Gastroesophageal sphincter (tissue), 4 donors: ENCODE data around the gene SNX1. TPM values are rescaled to one million over a fixed set of nuclear protein-coding genes. Genes with fewer than 3 reads are reported as not detected.

Experiments used
- ATAC-seq: fragments of 150-250 bp; one replicate; pipeline ENCODE4 v1.9.1; 2016; ENCODE audit warnings: mild to moderate bottlenecking, moderate library complexity
- H3K27ac ChIP-seq, 4 donors: fragments of 200-600 bp; sonication (generic) in 3 of 4; 1 replicate in 3 of 4; 2 replicates in 1 of 4; pipeline ENCODE4 v1.5.1; 2016 to 2019
- H3K27me3 ChIP-seq: fragments of 200-600 bp; sonication (generic); one replicate; pipeline ENCODE4 v1.5.1; 2019
- H3K36me3 ChIP-seq, 2 donors: fragments of 200-600 bp; sonication (generic); one replicate each; pipeline ENCODE4 v1.5.1; 2019; ENCODE audit warnings: control low read depth in 1 of 2
- H3K4me1 ChIP-seq, 3 donors: fragments of 200-600 bp; sonication (generic); 1 replicate in 2 of 3; 2 replicates in 1 of 3; pipeline ENCODE4 v1.5.1; 2016 to 2019; ENCODE audit warnings: control low read depth in 2 of 3
- H3K4me3 ChIP-seq, 2 donors: fragments of 200-600 bp; sonication (generic); one replicate each; pipeline ENCODE4 v1.5.1; 2019; ENCODE audit warnings: mild to moderate bottlenecking in 1 of 2, moderate library complexity in 1 of 2
- H3K9me3 ChIP-seq, 3 donors: fragments of 200-600 bp; sonication (generic); one replicate each; pipeline ENCODE4 v1.5.1; 2017 to 2019; ENCODE audit warnings: control low read depth in 2 of 3
- EP300 ChIP-seq: sonication (generic); formaldehyde crosslinking; IDR thresholded peaks from one replicate; pipeline ENCODE4 v1.6.1; 2017; ENCODE audit warnings: antibody characterized with exemption, mild to moderate bottlenecking
- POLR2A ChIP-seq, 2 donors: fragments of 450-650 bp; IDR thresholded peaks; one replicate each; pipeline ENCODE4 v1.6.1; 2017; ENCODE audit warnings: antibody characterized with exemption in 2 of 2, mild to moderate bottlenecking in 2 of 2, moderate library complexity in 1 of 2
- POLR2AphosphoS5 ChIP-seq: sonication (generic); formaldehyde crosslinking; IDR thresholded peaks from one replicate; pipeline ENCODE4 v1.6.1; 2017; ENCODE audit warnings: antibody characterized with exemption
- WGBS, 2 donors: methylation state at CpG; one replicate each; pipeline ENCODE4 v1.1.5; 2018; ENCODE audit warnings: low coverage in 1 of 2; 5-methylcytosine and 5-hydroxymethylcytosine counted together
- total RNA-seq, 4 donors: library from RNA; depleted of rRNA; stranded (reverse); fragments of >200 nt; gene quantifications; one replicate each; pipeline ENCODE4 v1.1.0, GENCODE V29; 2016
- TF ChIP-seq, protein P1 (sequence below), 4 experiments: fragments of 200-600 bp in 2 of 4; fragments of 450-650 bp in 2 of 4; sonication (generic) in 1 of 4; IDR thresholded peaks; one replicate each; pipeline ENCODE4 v1.5.1; 2017 to 2019; ENCODE audit warnings: antibody characterized with exemption in 4 of 4, mild to moderate bottlenecking in 2 of 4, moderate library complexity in 2 of 4

SNX1 gene
- total RNA-seq, 4 donors from 2014 or later: 67.9 to 103 (median 87.8) TPM

DNA sequence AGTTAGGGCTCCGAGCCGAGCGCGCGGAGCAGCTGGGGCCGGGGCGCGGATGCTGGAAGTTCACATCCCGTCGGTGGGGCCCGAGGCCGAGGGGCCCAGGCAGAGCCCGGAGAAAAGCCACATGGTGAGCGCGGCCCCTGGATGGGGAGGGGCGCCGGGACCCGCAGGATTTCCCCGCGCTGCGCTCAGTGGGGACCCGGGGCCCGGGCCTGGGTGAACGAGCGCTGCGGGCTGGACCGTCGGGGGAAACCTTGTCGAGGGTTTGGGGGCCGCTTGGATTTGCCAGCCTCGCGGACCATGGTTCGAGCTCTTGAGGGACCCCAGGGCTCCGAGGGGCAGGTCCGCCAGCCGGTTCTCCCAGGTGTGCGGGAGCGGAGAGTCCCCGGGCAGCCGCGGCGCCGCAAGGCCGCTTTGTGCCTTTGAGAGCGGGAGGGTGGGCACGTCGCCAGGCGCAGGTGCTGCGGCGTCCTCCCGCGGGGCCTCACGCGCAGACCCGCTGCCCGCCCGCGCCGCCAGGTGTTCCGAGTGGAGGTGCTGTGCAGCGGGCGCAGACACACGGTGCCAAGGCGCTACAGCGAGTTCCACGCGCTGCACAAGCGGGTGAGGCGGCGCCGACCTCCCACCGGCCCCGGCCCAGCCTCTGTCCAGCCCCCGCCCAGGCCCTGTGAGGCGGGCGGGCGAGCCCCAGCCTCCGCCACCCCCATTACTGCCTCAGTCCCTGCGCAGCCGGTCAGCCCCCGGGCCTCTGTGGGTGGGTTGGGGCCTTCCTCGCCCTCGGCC, 56.1 kb downstream of the SNX1 start, which contains the start of gene SNX22:
TSS of gene SNX22 (plus strand) at position 5 of the 780 bp plus-strand sequence. CDS start at position 50, 45 bp downstream.
- Histone ChIP-seq H3K9me3 (no peaks in the 10 kb centered on the region), H3K36me3 (peaks cover 0 to 32% of the 10 kb centered on the region in 2 donors), H3K4me3 (peak within 1 kb of the TSS in 1 of 2 donors; percentile 48), H3K4me1 (peaks cover 0 to 36% (median 22%) of the 10 kb centered on the region in 3 donors), H3K27me3 (peaks cover 30% of the 10 kb centered on the region), H3K27ac (no peak within 1 kb of the TSS)
- no peak for ATAC-seq
- no CpG with 5 or more reads among the region's 83 CpGs for WGBS, 2 donors
- TF ChIP-seq, protein P1, sequence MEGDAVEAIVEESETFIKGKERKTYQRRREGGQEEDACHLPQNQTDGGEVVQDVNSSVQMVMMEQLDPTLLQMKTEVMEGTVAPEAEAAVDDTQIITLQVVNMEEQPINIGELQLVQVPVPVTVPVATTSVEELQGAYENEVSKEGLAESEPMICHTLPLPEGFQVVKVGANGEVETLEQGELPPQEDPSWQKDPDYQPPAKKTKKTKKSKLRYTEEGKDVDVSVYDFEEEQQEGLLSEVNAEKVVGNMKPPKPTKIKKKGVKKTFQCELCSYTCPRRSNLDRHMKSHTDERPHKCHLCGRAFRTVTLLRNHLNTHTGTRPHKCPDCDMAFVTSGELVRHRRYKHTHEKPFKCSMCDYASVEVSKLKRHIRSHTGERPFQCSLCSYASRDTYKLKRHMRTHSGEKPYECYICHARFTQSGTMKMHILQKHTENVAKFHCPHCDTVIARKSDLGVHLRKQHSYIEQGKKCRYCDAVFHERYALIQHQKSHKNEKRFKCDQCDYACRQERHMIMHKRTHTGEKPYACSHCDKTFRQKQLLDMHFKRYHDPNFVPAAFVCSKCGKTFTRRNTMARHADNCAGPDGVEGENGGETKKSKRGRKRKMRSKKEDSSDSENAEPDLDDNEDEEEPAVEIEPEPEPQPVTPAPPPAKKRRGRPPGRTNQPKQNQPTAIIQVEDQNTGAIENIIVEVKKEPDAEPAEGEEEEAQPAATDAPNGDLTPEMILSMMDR (IDR thresholded peaks at IDR 0.05): no peak
- no peak for TF ChIP-seq EP300
- no peak for TF ChIP-seq POLR2AphosphoS5
- TF ChIP-seq POLR2A (IDR thresholded peaks at IDR 0.05): no peak

DNA sequence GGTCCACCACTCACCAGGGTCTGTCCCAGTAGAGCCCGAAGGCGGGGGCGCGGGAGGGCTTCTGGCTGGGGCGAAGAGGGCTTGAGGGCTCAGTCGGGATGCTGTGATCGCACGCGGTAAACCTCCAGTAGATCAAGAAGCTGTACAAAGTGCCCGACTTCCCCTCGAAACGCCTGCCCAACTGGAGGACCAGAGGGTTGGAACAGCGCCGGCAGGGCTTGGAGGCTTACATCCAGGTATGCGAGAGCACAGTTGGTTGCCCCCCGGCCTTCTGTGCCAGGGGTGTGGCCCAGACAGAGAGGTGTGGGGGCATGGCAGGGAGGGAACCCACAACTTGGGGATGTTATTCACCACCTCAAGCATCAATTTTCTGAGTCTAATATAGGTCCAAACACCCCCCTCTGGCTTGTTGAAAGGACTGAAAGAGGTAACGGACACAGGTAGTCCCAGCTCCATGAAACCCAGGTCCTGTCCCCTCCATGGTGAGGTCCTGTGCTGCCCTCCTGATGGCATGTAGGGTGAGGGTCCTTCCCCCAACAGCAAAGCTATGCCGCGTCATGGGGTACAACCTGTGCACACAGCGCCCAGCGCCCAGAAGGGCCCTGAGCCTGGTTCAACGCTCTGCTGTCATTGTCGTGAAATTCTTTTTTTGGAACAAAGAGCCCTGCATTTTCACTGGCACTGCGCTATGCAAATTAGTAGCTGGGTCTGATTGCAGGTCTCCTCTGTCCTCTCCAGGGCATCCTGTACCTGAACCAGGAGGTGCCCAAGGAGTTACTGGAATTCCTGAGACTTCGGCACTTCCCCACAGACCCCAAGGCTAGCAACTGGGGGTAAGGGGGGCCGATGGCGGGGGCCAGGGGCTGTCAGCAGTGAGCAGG, 57.0 kb downstream of the SNX1 start:
- Histone ChIP-seq H3K9me3 (no peaks in the 10 kb centered on the region), H3K27me3 (peaks cover 30% of the 10 kb centered on the region), H3K27ac (no peak overlapping the region), H3K4me3 (peak overlapping the region in 1 of 2 donors; percentile 48), H3K36me3 (peaks cover 0 to 39% of the 10 kb centered on the region in 2 donors), H3K4me1 (peaks cover 0 to 38% (median 22%) of the 10 kb centered on the region in 3 donors)
- 20 to 24% methylated on average over 1 to 9 of the region's 27 CpGs for WGBS, 2 donors
- TF ChIP-seq, protein P1 (IDR thresholded peaks at IDR 0.05): no peak
- no peak for TF ChIP-seq EP300
- no peak for TF ChIP-seq POLR2AphosphoS5
- ATAC-seq: no peak

DNA sequence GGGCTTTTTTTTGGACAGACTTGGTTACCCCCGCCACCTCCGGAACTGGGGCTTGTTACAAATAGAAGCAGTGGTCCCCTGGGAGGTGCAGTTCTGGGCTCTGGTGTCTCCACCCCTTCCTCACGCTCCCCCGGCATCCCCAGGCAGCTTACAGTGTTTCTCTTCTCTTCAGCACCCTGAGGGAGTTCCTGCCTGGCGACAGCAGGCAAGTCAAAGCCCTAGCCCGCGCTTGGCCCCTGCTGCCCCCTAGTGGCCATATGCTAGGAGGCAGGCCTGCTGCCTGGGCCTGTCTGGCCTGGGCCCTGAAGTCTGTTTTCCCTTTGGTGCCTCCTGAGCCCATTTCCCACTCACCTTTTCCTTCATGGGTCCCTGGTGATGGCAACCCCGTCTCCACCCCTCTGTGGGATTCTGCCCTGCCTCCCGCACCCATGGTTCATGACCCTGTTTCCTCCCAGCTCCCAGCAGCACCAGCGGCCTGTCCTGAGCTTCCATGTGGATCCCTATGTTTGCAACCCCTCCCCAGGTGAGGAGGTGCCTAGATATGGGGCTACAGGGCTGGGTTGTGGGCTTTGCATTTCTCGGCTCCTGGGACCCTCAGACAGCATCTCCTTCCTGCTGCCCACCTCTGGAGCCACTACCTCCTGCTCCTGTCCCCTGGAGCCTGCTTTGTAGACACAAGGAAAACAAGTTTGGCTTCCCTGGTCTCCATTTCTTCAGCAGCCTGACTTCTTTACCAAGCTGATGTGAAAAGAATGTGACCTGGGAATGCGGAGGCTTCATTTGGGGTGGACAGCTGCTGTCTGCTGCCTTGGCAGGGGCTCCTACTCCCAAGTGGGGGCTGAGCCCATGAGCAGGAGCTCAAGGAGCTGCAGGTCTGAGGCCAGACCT, 57.9 kb downstream of the SNX1 start:
- Histone ChIP-seq H3K4me3 (no peak overlapping the region), H3K27ac (peak overlapping the region in 3 of 4 donors; percentile 8 to 34 (median 21)), H3K36me3 (peaks cover 0 to 49% of the 10 kb centered on the region in 2 donors), H3K9me3 (no peaks in the 10 kb centered on the region), H3K27me3 (peaks cover 30% of the 10 kb centered on the region), H3K4me1 (peaks cover 0 to 47% (median 22%) of the 10 kb centered on the region in 3 donors)
- TF ChIP-seq POLR2AphosphoS5 (peak; percentile 11), POLR2A (IDR thresholded peaks at IDR 0.05) (no peak)
- TF ChIP-seq, protein P1 (IDR thresholded peaks at IDR 0.05): peak in 3 of 4 experiments; percentile 93 to 98 (median 94)
- WGBS, 2 donors: 11% methylated on average over 9 of the region's 12 CpGs; no CpG with 5 or more reads in 1 of the 2 donors
- ATAC-seq: peak; percentile 93

DNA sequence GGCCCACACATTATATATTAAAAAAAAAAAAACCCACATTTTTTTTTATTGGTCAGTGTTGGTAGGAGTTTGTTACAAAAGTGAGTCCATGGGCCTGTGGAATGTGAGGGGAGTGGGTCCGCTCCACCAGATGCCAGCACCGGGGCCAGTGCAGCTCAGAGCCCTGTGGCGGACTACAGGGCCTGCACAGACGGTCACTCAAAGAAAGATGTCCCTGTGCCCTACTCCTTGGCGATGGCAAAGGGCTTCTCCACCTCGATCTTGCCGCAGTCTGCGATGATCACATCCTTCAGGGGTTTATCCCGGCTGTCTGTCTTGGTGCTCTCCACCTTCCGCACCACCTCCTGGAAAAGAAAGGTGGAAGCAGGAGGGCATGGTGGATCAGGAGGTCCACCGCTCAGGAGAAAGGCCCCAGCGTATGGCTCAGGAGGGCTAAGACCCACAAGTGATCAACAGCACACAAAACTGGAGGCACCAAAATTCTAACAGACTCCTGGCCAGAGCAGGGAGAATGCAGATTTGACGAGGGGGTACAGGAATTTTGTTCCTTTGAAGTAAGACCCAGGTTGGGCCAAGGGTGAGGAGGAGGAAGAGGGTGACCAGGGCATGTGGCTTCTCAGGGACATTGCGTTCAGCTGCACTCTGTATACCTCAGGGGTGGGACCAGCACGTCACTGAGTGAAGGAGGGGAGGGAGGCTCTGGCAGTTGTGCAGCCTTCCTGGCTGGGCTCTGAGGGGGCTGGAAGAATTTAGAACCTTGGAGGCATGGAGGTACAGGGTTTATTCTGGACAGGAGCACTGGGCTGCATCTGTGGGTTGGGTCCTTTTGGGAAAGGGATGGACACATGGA, 60.2 kb downstream of the SNX1 start:
- 77 to 81% methylated on average over 4 to 5 of the region's 15 CpGs for WGBS, 2 donors
- no peak for ATAC-seq
- peaks cover 0 to 72% of the 10 kb centered on the region in 2 donors for H3K36me3 ChIP-seq
- TF ChIP-seq EP300 (no peak), POLR2AphosphoS5 (no peak), POLR2A (IDR thresholded peaks at IDR 0.05) (no peak)
- TF ChIP-seq, protein P1 (IDR thresholded peaks at IDR 0.05): no peak
- no peak overlapping the region for H3K27ac ChIP-seq
- H3K4me1 ChIP-seq: peaks cover 0 to 69% (median 29%) of the 10 kb centered on the region in 3 donors
- H3K27me3 ChIP-seq: peaks cover 23% of the 10 kb centered on the region
- H3K9me3 ChIP-seq: no peaks in the 10 kb centered on the region
- H3K4me3 ChIP-seq: no peak overlapping the region
